ENCODE measurements around the gene COL21A1.

COL21A1 gene

DNA sequence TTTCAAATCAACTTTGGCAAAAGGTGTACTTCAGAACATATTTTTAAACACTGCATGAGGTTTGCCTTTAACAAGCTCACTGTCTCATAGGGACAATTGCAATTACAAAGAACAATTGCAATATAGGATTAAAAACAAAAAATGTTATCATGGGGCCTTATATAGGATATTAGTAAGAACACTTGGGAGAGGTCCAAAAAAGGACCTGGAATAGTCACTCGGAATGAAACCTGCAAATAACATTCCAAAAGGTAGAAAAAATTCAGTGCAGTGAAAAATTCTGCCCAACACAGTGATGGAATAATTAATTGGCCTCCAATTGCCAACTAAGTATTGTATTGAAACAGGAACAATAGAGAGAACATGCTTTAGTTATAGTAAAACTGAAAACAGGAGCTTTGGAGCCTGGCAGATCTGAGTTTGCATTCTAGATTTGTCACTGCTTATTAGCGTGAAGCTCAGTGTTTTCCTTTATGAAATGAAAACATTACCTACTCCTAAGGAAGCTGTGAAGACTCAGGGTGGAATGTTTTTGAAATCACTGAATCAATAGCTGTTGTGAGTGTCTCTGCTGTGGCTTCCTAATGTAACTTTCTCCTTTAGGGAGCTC is 199.3 kb downstream of the COL21A1 start:
- Histone ChIP-seq H2BK5ac (ENCODE audit: low read length) (no peak overlapping the region), H3K56ac (ENCODE audit: low read length) (no peak overlapping the region), H2BK15ac (replicated peaks; ENCODE audit: low read depth) (no peak overlapping the region), H3K79me1 (ENCODE audit: low read length) (no peaks in the 10 kb centered on the region), H3K18ac (ENCODE audit: low read length) (no peak overlapping the region), H2BK120ac (ENCODE audit: low read depth, low read length) (no peak overlapping the region), H3K4me3 (ENCODE audit: low read length) (no peak overlapping the region), H3K23ac (ENCODE audit: low read length) (no peak overlapping the region), H3K27me3 (ENCODE audit: insufficient read depth, low read length, poor library complexity) (no peaks in the 10 kb centered on the region), H4K8ac (ENCODE audit: low read depth, low read length) (no peak overlapping the region), H3K27ac (ENCODE audit: low read depth, low read length) (no peak overlapping the region), H4K5ac (ENCODE audit: low read length) (no peak overlapping the region), H3K9ac (ENCODE audit: low read length) (no peak overlapping the region), H2AK5ac (ENCODE audit: low read length) (no peak overlapping the region), H3K4me2 (ENCODE audit: low read length) (no peak overlapping the region), H3K4me1 (ENCODE audit: control insufficient read depth, low read depth, low read length) (no peaks in the 10 kb centered on the region), H3K4ac (ENCODE audit: low read depth, low read length) (no peak overlapping the region), H3K36me3 (ENCODE audit: control insufficient read depth, insufficient read depth, low read length) (no peaks in the 10 kb centered on the region), H3K79me2 (ENCODE audit: control insufficient read depth, insufficient read depth, low read length) (no peaks in the 10 kb centered on the region)
- WGBS (ENCODE audit: extremely low coverage, insufficient coverage, low lambda C conversion rate) = no CpG with 5 or more reads among the region's 2 CpGs
- no peak for DNase-seq

GRCh38 chr6:56046576-56046975 is 200.8 kb downstream of the COL21A1 start:
- Histone ChIP-seq H2BK120ac (ENCODE audit: low read depth, low read length) (no peak overlapping the region), H3K4me2 (ENCODE audit: low read length) (no peak overlapping the region), H3K79me2 (ENCODE audit: control insufficient read depth, insufficient read depth, low read length) (no peaks in the 10 kb centered on the region), H4K5ac (ENCODE audit: low read length) (no peak overlapping the region), H3K18ac (ENCODE audit: low read length) (no peak overlapping the region), H3K4me3 (ENCODE audit: low read length) (no peak overlapping the region), H2AK5ac (ENCODE audit: low read length) (no peak overlapping the region), H4K8ac (ENCODE audit: low read depth, low read length) (no peak overlapping the region), H3K4me1 (ENCODE audit: control insufficient read depth, low read depth, low read length) (no peaks in the 10 kb centered on the region), H3K79me1 (ENCODE audit: low read length) (no peaks in the 10 kb centered on the region), H3K56ac (ENCODE audit: low read length) (no peak overlapping the region), H3K9ac (ENCODE audit: low read length) (no peak overlapping the region), H3K27me3 (ENCODE audit: insufficient read depth, low read length, poor library complexity) (no peaks in the 10 kb centered on the region), H3K27ac (ENCODE audit: low read depth, low read length) (no peak overlapping the region), H3K4ac (ENCODE audit: low read depth, low read length) (no peak overlapping the region), H2BK15ac (replicated peaks; ENCODE audit: low read depth) (no peak overlapping the region), H3K23ac (ENCODE audit: low read length) (no peak overlapping the region), H3K36me3 (ENCODE audit: control insufficient read depth, insufficient read depth, low read length) (no peaks in the 10 kb centered on the region), H2BK5ac (ENCODE audit: low read length) (no peak overlapping the region)
- no CpG with 5 or more reads among the region's 7 CpGs for WGBS (ENCODE audit: extremely low coverage, insufficient coverage, low lambda C conversion rate)
- no peak for DNase-seq

GRCh38 chr6:56043761-56044160 is 203.6 kb downstream of the COL21A1 start:
- Histone ChIP-seq H2BK120ac (ENCODE audit: low read depth, low read length) (no peak overlapping the region), H2AK5ac (ENCODE audit: low read length) (no peak overlapping the region), H2BK5ac (ENCODE audit: low read length) (no peak overlapping the region), H3K18ac (ENCODE audit: low read length) (no peak overlapping the region), H3K79me1 (ENCODE audit: low read length) (no peaks in the 10 kb centered on the region), H3K27ac (ENCODE audit: low read depth, low read length) (no peak overlapping the region), H3K4me2 (ENCODE audit: low read length) (no peak overlapping the region), H2BK15ac (replicated peaks; ENCODE audit: low read depth) (no peak overlapping the region), H3K4ac (ENCODE audit: low read depth, low read length) (no peak overlapping the region), H3K4me3 (ENCODE audit: low read length) (no peak overlapping the region), H3K27me3 (ENCODE audit: insufficient read depth, low read length, poor library complexity) (no peaks in the 10 kb centered on the region), H3K79me2 (ENCODE audit: control insufficient read depth, insufficient read depth, low read length) (no peaks in the 10 kb centered on the region), H3K9ac (ENCODE audit: low read length) (no peak overlapping the region), H3K4me1 (ENCODE audit: control insufficient read depth, low read depth, low read length) (no peaks in the 10 kb centered on the region), H3K23ac (ENCODE audit: low read length) (no peak overlapping the region), H3K36me3 (ENCODE audit: control insufficient read depth, insufficient read depth, low read length) (no peaks in the 10 kb centered on the region), H4K5ac (ENCODE audit: low read length) (no peak overlapping the region), H4K8ac (ENCODE audit: low read depth, low read length) (no peak overlapping the region), H3K56ac (ENCODE audit: low read length) (no peak overlapping the region)
- WGBS (ENCODE audit: extremely low coverage, insufficient coverage, low lambda C conversion rate) = no CpG with 5 or more reads among the region's 4 CpGs
- DNase-seq = no peak

GRCh38 chr6:56043076-56043475 is 204.3 kb downstream of the COL21A1 start:
- Histone ChIP-seq H4K5ac (ENCODE audit: low read length) (no peak overlapping the region), H3K4me1 (ENCODE audit: control insufficient read depth, low read depth, low read length) (no peaks in the 10 kb centered on the region), H3K27ac (ENCODE audit: low read depth, low read length) (no peak overlapping the region), H2BK5ac (ENCODE audit: low read length) (no peak overlapping the region), H3K79me1 (ENCODE audit: low read length) (no peaks in the 10 kb centered on the region), H3K4me2 (ENCODE audit: low read length) (no peak overlapping the region), H3K79me2 (ENCODE audit: control insufficient read depth, insufficient read depth, low read length) (no peaks in the 10 kb centered on the region), H4K8ac (ENCODE audit: low read depth, low read length) (no peak overlapping the region), H3K18ac (ENCODE audit: low read length) (no peak overlapping the region), H2BK15ac (replicated peaks; ENCODE audit: low read depth) (no peak overlapping the region), H3K9ac (ENCODE audit: low read length) (no peak overlapping the region), H3K36me3 (ENCODE audit: control insufficient read depth, insufficient read depth, low read length) (no peaks in the 10 kb centered on the region), H2AK5ac (ENCODE audit: low read length) (no peak overlapping the region), H3K27me3 (ENCODE audit: insufficient read depth, low read length, poor library complexity) (no peaks in the 10 kb centered on the region), H3K4ac (ENCODE audit: low read depth, low read length) (no peak overlapping the region), H3K23ac (ENCODE audit: low read length) (no peak overlapping the region), H3K56ac (ENCODE audit: low read length) (no peak overlapping the region), H2BK120ac (ENCODE audit: low read depth, low read length) (no peak overlapping the region), H3K4me3 (ENCODE audit: low read length) (no peak overlapping the region)
- no peak for DNase-seq

DNA sequence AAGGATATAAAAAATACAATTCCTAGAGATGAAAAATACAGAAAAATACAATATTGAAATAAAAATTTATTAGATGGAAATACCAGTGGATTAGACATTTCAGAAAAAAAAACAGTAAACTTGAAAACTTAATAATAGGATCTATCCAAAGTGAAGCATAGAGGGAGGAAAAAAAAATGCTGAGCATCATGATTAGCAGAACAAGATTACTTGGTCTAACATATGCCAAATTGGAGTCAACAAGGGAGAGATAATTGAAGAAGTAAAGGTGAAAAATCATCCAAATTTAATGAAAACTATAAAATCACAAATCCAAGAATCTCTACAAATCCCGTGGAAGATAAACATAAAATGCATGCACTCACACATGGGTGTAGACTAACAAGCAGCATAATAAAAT is 205.8 kb downstream of the COL21A1 start:
- H2BK120ac ChIP-seq (ENCODE audit: low read depth, low read length) = no peak overlapping the region
- no peak overlapping the region for H3K56ac ChIP-seq (ENCODE audit: low read length)
- no peaks in the 10 kb centered on the region for H3K4me1 ChIP-seq (ENCODE audit: control insufficient read depth, low read depth, low read length)
- H3K4me3 ChIP-seq (ENCODE audit: low read length) = no peak overlapping the region
- DNase-seq = no peak
- no peaks in the 10 kb centered on the region for H3K36me3 ChIP-seq (ENCODE audit: control insufficient read depth, insufficient read depth, low read length)
- H2BK5ac ChIP-seq (ENCODE audit: low read length) = no peak overlapping the region
- no peak overlapping the region for H2BK15ac ChIP-seq (replicated peaks; ENCODE audit: low read depth)
- H3K9ac ChIP-seq (ENCODE audit: low read length) = no peak overlapping the region
- H3K4me2 ChIP-seq (ENCODE audit: low read length) = no peak overlapping the region
- H3K27me3 ChIP-seq (ENCODE audit: insufficient read depth, low read length, poor library complexity) = no peaks in the 10 kb centered on the region
- no peak overlapping the region for H3K27ac ChIP-seq (ENCODE audit: low read depth, low read length)
- no peak overlapping the region for H3K4ac ChIP-seq (ENCODE audit: low read depth, low read length)
- H4K5ac ChIP-seq (ENCODE audit: low read length) = no peak overlapping the region
- no peak overlapping the region for H3K18ac ChIP-seq (ENCODE audit: low read length)
- H3K79me1 ChIP-seq (ENCODE audit: low read length) = no peaks in the 10 kb centered on the region
- H4K8ac ChIP-seq (ENCODE audit: low read depth, low read length) = no peak overlapping the region
- no peak overlapping the region for H2AK5ac ChIP-seq (ENCODE audit: low read length)
- H3K79me2 ChIP-seq (ENCODE audit: control insufficient read depth, insufficient read depth, low read length) = no peaks in the 10 kb centered on the region
- H3K23ac ChIP-seq (ENCODE audit: low read length) = no peak overlapping the region
- no CpG with 5 or more reads among the region's 1 CpG for WGBS (ENCODE audit: extremely low coverage, insufficient coverage, low lambda C conversion rate)

GRCh38 chr6:56040889-56041301 is 206.5 kb downstream of the COL21A1 start:
- H4K5ac ChIP-seq (ENCODE audit: low read length) = no peak overlapping the region
- no peaks in the 10 kb centered on the region for H3K4me1 ChIP-seq (ENCODE audit: control insufficient read depth, low read depth, low read length)
- H4K8ac ChIP-seq (ENCODE audit: low read depth, low read length) = no peak overlapping the region
- no peak overlapping the region for H2BK5ac ChIP-seq (ENCODE audit: low read length)
- no peak overlapping the region for H3K56ac ChIP-seq (ENCODE audit: low read length)
- no peaks in the 10 kb centered on the region for H3K79me2 ChIP-seq (ENCODE audit: control insufficient read depth, insufficient read depth, low read length)
- no peaks in the 10 kb centered on the region for H3K36me3 ChIP-seq (ENCODE audit: control insufficient read depth, insufficient read depth, low read length)
- no peak overlapping the region for H3K4me2 ChIP-seq (ENCODE audit: low read length)
- no peak overlapping the region for H3K4ac ChIP-seq (ENCODE audit: low read depth, low read length)
- no peaks in the 10 kb centered on the region for H3K79me1 ChIP-seq (ENCODE audit: low read length)
- H3K9ac ChIP-seq (ENCODE audit: low read length) = no peak overlapping the region
- H3K4me3 ChIP-seq (ENCODE audit: low read length) = no peak overlapping the region
- no peak overlapping the region for H3K23ac ChIP-seq (ENCODE audit: low read length)
- H3K18ac ChIP-seq (ENCODE audit: low read length) = no peak overlapping the region
- H2BK15ac ChIP-seq (replicated peaks; ENCODE audit: low read depth) = no peak overlapping the region
- no peaks in the 10 kb centered on the region for H3K27me3 ChIP-seq (ENCODE audit: insufficient read depth, low read length, poor library complexity)
- H2BK120ac ChIP-seq (ENCODE audit: low read depth, low read length) = no peak overlapping the region
- no peak for DNase-seq
- WGBS (ENCODE audit: extremely low coverage, insufficient coverage, low lambda C conversion rate) = no CpG with 5 or more reads among the region's 1 CpG
- H3K27ac ChIP-seq (ENCODE audit: low read depth, low read length) = no peak overlapping the region
- no peak overlapping the region for H2AK5ac ChIP-seq (ENCODE audit: low read length)
